Trophoblast cell (in vitro differentiated cells and primary cell): ENCODE results near the gene CYP1A1.

ENCODE experiments used
- DNase-seq, 2 donors: peaks; one replicate each; pipeline ENCODE4 v3.0.0-alpha.2; 2016
- H2AFZ ChIP-seq: 2 replicates; pipeline ENCODE4 v1.6.1; 2013; ENCODE audit warnings: low read length, moderate library complexity, mild to moderate bottlenecking; ENCODE audit not compliant: insufficient read depth, poor library complexity
- H2AK5ac ChIP-seq: 2 replicates; pipeline ENCODE4 v1.6.1; 2013; ENCODE audit warnings: mild to moderate bottlenecking, low read length
- H2BK120ac ChIP-seq: 2 replicates; pipeline ENCODE4 v1.6.1; 2013; ENCODE audit warnings: low read length, mild to moderate bottlenecking, moderate library complexity; ENCODE audit not compliant: insufficient read depth, poor library complexity
- H2BK12ac ChIP-seq: 2 replicates; pipeline ENCODE4 v1.6.1; 2013; ENCODE audit warnings: mild to moderate bottlenecking, low read length, moderate library complexity
- H2BK5ac ChIP-seq: 2 replicates; pipeline ENCODE4 v1.6.1; 2013; ENCODE audit warnings: low read length, low read depth, moderate library complexity, mild to moderate bottlenecking; ENCODE audit not compliant: poor library complexity
- H3K14ac ChIP-seq: 2 replicates; pipeline ENCODE4 v1.6.1; 2013; ENCODE audit warnings: mild to moderate bottlenecking, low read length
- H3K18ac ChIP-seq: 2 replicates; pipeline ENCODE4 v1.6.1; 2013; ENCODE audit warnings: mild to moderate bottlenecking, low read length
- H3K23ac ChIP-seq: 2 replicates; pipeline ENCODE4 v1.6.1; 2013; ENCODE audit warnings: low read length
- H3K27ac ChIP-seq: 2 replicates; pipeline ENCODE4 v1.5.1; 2013; ENCODE audit warnings: low read depth, mild to moderate bottlenecking, inconsistent platforms, low read length, moderate library complexity
- H3K27me3 ChIP-seq: 2 replicates; pipeline ENCODE4 v1.6.1; 2013; ENCODE audit warnings: inconsistent platforms, mild to moderate bottlenecking, low read length, moderate library complexity; ENCODE audit not compliant: insufficient read depth
- H3K36me3 ChIP-seq, 2 experiments: 1 replicate in 1 of 2; 2 replicates in 1 of 2; pipeline ENCODE4 v1.6.1; 2013; ENCODE audit warnings: low read length in 2 of 2, mild to moderate bottlenecking in 2 of 2, moderate library complexity in 1 of 2; ENCODE audit not compliant: insufficient read depth in 2 of 2, control insufficient read depth in 1 of 2
- H3K4ac ChIP-seq: 2 replicates; pipeline ENCODE4 v1.6.1; 2013; ENCODE audit warnings: low read depth, mild to moderate bottlenecking, low read length, moderate library complexity
- H3K4me1 ChIP-seq, 2 experiments: 1 replicate in 1 of 2; 2 replicates in 1 of 2; pipeline ENCODE4 v1.6.1; 2013; ENCODE audit warnings: low read length in 2 of 2, mild to moderate bottlenecking in 2 of 2, moderate library complexity in 1 of 2; ENCODE audit not compliant: insufficient read depth in 2 of 2, control insufficient read depth in 1 of 2
- H3K4me2 ChIP-seq: 2 replicates; pipeline ENCODE4 v1.6.1; 2013; ENCODE audit warnings: inconsistent platforms, mild to moderate bottlenecking, low read length, moderate library complexity
- H3K4me3 ChIP-seq: 2 replicates; pipeline ENCODE4 v1.5.1; 2013; ENCODE audit warnings: mild to moderate bottlenecking, low read depth, low read length, inconsistent platforms
- H3K79me1 ChIP-seq: one replicate; pipeline ENCODE4 v1.6.1; 2013; ENCODE audit warnings: low read length
- H3K79me2 ChIP-seq: 2 replicates; pipeline ENCODE4 v1.6.1; 2013; ENCODE audit warnings: low read length, mild to moderate bottlenecking; ENCODE audit not compliant: control insufficient read depth, insufficient read depth, poor library complexity
- H3K9ac ChIP-seq: 2 replicates; pipeline ENCODE4 v1.6.1; 2013; ENCODE audit warnings: mild to moderate bottlenecking, low read length
- H3K9me3 ChIP-seq: 2 replicates; pipeline ENCODE4 v1.6.1; 2013; ENCODE audit warnings: low read depth, mild to moderate bottlenecking, control low read depth, inconsistent platforms, low read length; ENCODE audit not compliant: insufficient read depth
- H4K12ac ChIP-seq: 2 replicates; pipeline ENCODE4 v1.6.1; 2013; ENCODE audit warnings: low read depth, mild to moderate bottlenecking, low read length, moderate library complexity
- H4K8ac ChIP-seq: 2 replicates; pipeline ENCODE4 v1.6.1; 2013; ENCODE audit warnings: low read depth, mild to moderate bottlenecking, low read length, moderate library complexity
- H4K91ac ChIP-seq: one replicate; pipeline ENCODE4 v1.6.1; 2013; ENCODE audit warnings: low read depth, mild to moderate bottlenecking, low read length, moderate library complexity
- WGBS: extraction: QIAGEN DNeasy Blood & Tissue Kit; methylation state at CpG from one replicate; pipeline ENCODE4 v1.1.7; 2013; ENCODE audit warnings: missing lambda C conversion rate; ENCODE audit not compliant: insufficient read length, insufficient coverage; ENCODE audit errors: extremely low coverage; 5-methylcytosine and 5-hydroxymethylcytosine counted together

Gene CYP1A1

GRCh38 chr15:74725845-74726773, 781 bp upstream of the CYP1A1 start:
- peak; percentile 3 to 23 for DNase-seq
- H2BK12ac ChIP-seq: no peak overlapping the region
- peak overlapping the region; percentile 61 for H3K4me3 ChIP-seq
- H2AFZ ChIP-seq: peak overlapping the region; percentile 45
- no peak overlapping the region for H2AK5ac ChIP-seq
- no peak overlapping the region for H3K14ac ChIP-seq
- H3K79me2 ChIP-seq: no peaks in the 10 kb centered on the region
- H4K91ac ChIP-seq: no peak overlapping the region
- H3K18ac ChIP-seq: no peak overlapping the region
- H3K23ac ChIP-seq: no peak overlapping the region
- peak overlapping the region; percentile 71 for H3K4me2 ChIP-seq
- no peak overlapping the region for H2BK5ac ChIP-seq
- no peak overlapping the region for H3K9ac ChIP-seq
- peaks cover 12% of the 10 kb centered on the region for H3K9me3 ChIP-seq
- H4K12ac ChIP-seq: no peak overlapping the region
- peaks cover 19% of the 10 kb centered on the region for H3K27me3 ChIP-seq
- H2BK120ac ChIP-seq: no peak overlapping the region
- no peaks in the 10 kb centered on the region for H3K79me1 ChIP-seq
- H3K4me1 ChIP-seq: peaks cover 10% of the 10 kb centered on the region in 2 experiments
- no peak overlapping the region for H3K27ac ChIP-seq
- no peak overlapping the region for H3K4ac ChIP-seq
- H3K36me3 ChIP-seq: no peaks in the 10 kb centered on the region
- no peak overlapping the region for H4K8ac ChIP-seq
- no CpG with 5 or more reads among the region's 86 CpGs for WGBS

- Histone ChIP-seq H2BK12ac (no peak overlapping the region), H3K4me3 (no peak overlapping the region), H2BK5ac (no peak overlapping the region), H4K12ac (no peak overlapping the region), H3K9ac (no peak overlapping the region), H2BK120ac (no peak overlapping the region), H3K18ac (no peak overlapping the region), H3K9me3 (peaks cover 14% of the 10 kb centered on the region), H4K91ac (no peak overlapping the region), H3K36me3 (no peaks in the 10 kb centered on the region), H3K4ac (no peak overlapping the region), H3K4me1 (peaks cover 10% of the 10 kb centered on the region in 2 experiments), H3K23ac (no peak overlapping the region), H2AK5ac (no peak overlapping the region), H3K79me2 (no peaks in the 10 kb centered on the region), H3K27me3 (peaks cover 19% of the 10 kb centered on the region), H4K8ac (no peak overlapping the region), H2AFZ (no peak overlapping the region), H3K27ac (no peak overlapping the region), H3K14ac (no peak overlapping the region), H3K4me2 (no peak overlapping the region), H3K79me1 (no peaks in the 10 kb centered on the region)
- DNase-seq: no peak
Measured at GRCh38 chr15:74724570-74725224, 631 bp downstream of the CYP1A1 start.

- Histone ChIP-seq H3K4me3 (no peak overlapping the region), H3K18ac (no peak overlapping the region), H3K27ac (no peak overlapping the region), H2AFZ (no peak overlapping the region), H3K36me3 (no peaks in the 10 kb centered on the region), H2BK120ac (no peak overlapping the region), H3K9me3 (peaks cover 14% of the 10 kb centered on the region), H3K14ac (no peak overlapping the region), H2BK5ac (no peak overlapping the region), H3K9ac (no peak overlapping the region), H3K79me2 (no peaks in the 10 kb centered on the region), H4K8ac (no peak overlapping the region), H2AK5ac (no peak overlapping the region), H3K4me2 (no peak overlapping the region), H3K79me1 (no peaks in the 10 kb centered on the region), H4K91ac (no peak overlapping the region), H3K4ac (no peak overlapping the region), H2BK12ac (no peak overlapping the region), H3K23ac (no peak overlapping the region), H3K4me1 (peaks cover 10% of the 10 kb centered on the region in 2 experiments), H3K27me3 (peaks cover 19% of the 10 kb centered on the region), H4K12ac (no peak overlapping the region)
- DNase-seq: peak; percentile 18 to 75
- no CpG with 5 or more reads among the region's 1 CpG for WGBS
Measured at GRCh38 chr15:74723754-74724334, 1.5 kb downstream of the CYP1A1 start.

GRCh38 chr15:74723187-74723586, 2.1 kb downstream of the CYP1A1 start:
- WGBS: no CpG with 5 or more reads among the region's 1 CpG
- no peak overlapping the region for H3K4me3 ChIP-seq
- H3K27ac ChIP-seq: no peak overlapping the region
- H4K8ac ChIP-seq: no peak overlapping the region
- DNase-seq: no peak
- H3K4me1 ChIP-seq: peaks cover 10% of the 10 kb centered on the region in 2 experiments
- H4K91ac ChIP-seq: no peak overlapping the region
- no peak overlapping the region for H2BK5ac ChIP-seq
- no peak overlapping the region for H3K4me2 ChIP-seq
- H3K36me3 ChIP-seq: no peaks in the 10 kb centered on the region
- H3K9me3 ChIP-seq: peaks cover 14% of the 10 kb centered on the region
- no peak overlapping the region for H2BK12ac ChIP-seq
- no peak overlapping the region for H3K23ac ChIP-seq
- no peak overlapping the region for H4K12ac ChIP-seq
- H3K27me3 ChIP-seq: peaks cover 19% of the 10 kb centered on the region
- no peak overlapping the region for H2AK5ac ChIP-seq
- no peak overlapping the region for H3K14ac ChIP-seq
- H3K79me2 ChIP-seq: no peaks in the 10 kb centered on the region
- H3K4ac ChIP-seq: no peak overlapping the region
- H3K18ac ChIP-seq: no peak overlapping the region
- no peak overlapping the region for H3K9ac ChIP-seq
- no peak overlapping the region for H2AFZ ChIP-seq
- no peaks in the 10 kb centered on the region for H3K79me1 ChIP-seq
- no peak overlapping the region for H2BK120ac ChIP-seq
